Caco-2 (cell line): ENCODE results near the gene MAN2C1. TPM values are rescaled to one million over a fixed set of nuclear protein-coding genes. Genes with fewer than 3 reads are reported as not detected.

Source experiments
- BruUV-seq: library from RNA; stranded (reverse); fragments of 400-500 nt; replicated peaks from 2 replicates; lab custom pipeline; 2021; lab: Mats Ljungman, UMichigan
- CTCF ChIA-PET: fragments of 300-600 bp; sonication (Branson Sonifier 250); formaldehyde crosslinking; loops from one replicate; lab custom pipeline; 2022; ENCODE audit warnings: antibody characterized with exemption; lab: Charles Lee
- POLR2A ChIA-PET: fragments of 300-600 bp; sonication (Branson Sonifier 250); formaldehyde crosslinking; loops from one replicate; lab custom pipeline; 2022; ENCODE audit warnings: antibody characterized with exemption; lab: Charles Lee
- DNase-seq, 2 experiments: peaks; one replicate each; pipeline versions ENCODE4 v3.0.0 to v3.0.0-alpha.2; 2020 to 2022
- H3K27me3 ChIP-seq: replicated peaks from 2 replicates; pipeline ENCODE4 v1.6.0; 2011; ENCODE audit warnings: low read length; ENCODE audit not compliant: control insufficient read depth, insufficient read depth
- H3K36me3 ChIP-seq: 2 replicates; pipeline ENCODE4 v1.5.1; 2011; ENCODE audit warnings: low read length; ENCODE audit not compliant: control insufficient read depth, insufficient read depth
- H3K4me1 ChIP-seq: fragments of 250-450 bp; sonication (Bioruptor Pico); 2 replicates; pipeline ENCODE4 v1.5.1; 2020; ENCODE audit warnings: mild to moderate bottlenecking
- H3K4me3 ChIP-seq: 2 replicates; pipeline ENCODE4 v1.5.1; 2011; ENCODE audit warnings: low read depth, mild to moderate bottlenecking, control low read depth, low read length
- H3K9me3 ChIP-seq: fragments of 250-450 bp; sonication (Bioruptor Pico); 2 replicates; pipeline ENCODE4 v1.5.1; 2020; ENCODE audit warnings: mild to moderate bottlenecking, moderate library complexity
- H3K27ac Mint-ChIP-seq: one replicate; pipeline ENCODE4 v1.8.0; 2022; ENCODE audit warnings: mixed read lengths; ENCODE audit not compliant: unreplicated experiment
- H3K27me3 Mint-ChIP-seq: one replicate; pipeline ENCODE4 v1.8.0; 2022; ENCODE audit warnings: mixed read lengths; ENCODE audit not compliant: insufficient read depth, unreplicated experiment
- H3K36me3 Mint-ChIP-seq: one replicate; pipeline ENCODE4 v1.8.0; 2022; ENCODE audit warnings: mild to moderate bottlenecking, mixed read lengths; ENCODE audit not compliant: insufficient read depth, unreplicated experiment
- H3K4me1 Mint-ChIP-seq: one replicate; pipeline ENCODE4 v1.8.0; 2022; ENCODE audit warnings: low read depth, mixed read lengths; ENCODE audit not compliant: unreplicated experiment
- H3K4me3 Mint-ChIP-seq: one replicate; pipeline ENCODE4 v1.8.0; 2022; ENCODE audit warnings: mild to moderate bottlenecking, moderate library complexity, mixed read lengths; ENCODE audit not compliant: unreplicated experiment
- H3K9me3 Mint-ChIP-seq: one replicate; pipeline ENCODE4 v1.8.0; 2022; ENCODE audit warnings: mixed read lengths; ENCODE audit not compliant: unreplicated experiment
- intact Hi-C: fragments of 100-400 bp; cut with micrococcal nuclease; formaldehyde crosslinking; loops from one replicate; pipeline ENCODE4 v1.10.0; 2022; ENCODE audit not compliant: unreplicated experiment
- total RNA-seq: library from RNA; stranded (reverse); gene quantifications from 2 replicates; pipeline ENCODE4 v1.2.3, GENCODE V29; 2022
- TF ChIP-seq, protein P1 (sequence below), 2 experiments: fragments of 200-600 bp in 1 of 2; IDR thresholded peaks; 1 replicate in 1 of 2; 2 replicates in 1 of 2; pipeline versions ENCODE4 v1.5.1 to v1.8.0; 2011 to 2022; ENCODE audit warnings: antibody characterized with exemption in 1 of 2, control low read depth in 1 of 2, inconsistent platforms in 1 of 2, low read depth in 1 of 2, low read length in 1 of 2, mild to moderate bottlenecking in 1 of 2, moderate library complexity in 1 of 2; ENCODE audit not compliant: insufficient read depth in 1 of 2, severe bottlenecking in 1 of 2, unreplicated experiment in 1 of 2

The MAN2C1 gene
- total RNA-seq, 1 experiment from 2014 or later = 140 TPM

DNA sequence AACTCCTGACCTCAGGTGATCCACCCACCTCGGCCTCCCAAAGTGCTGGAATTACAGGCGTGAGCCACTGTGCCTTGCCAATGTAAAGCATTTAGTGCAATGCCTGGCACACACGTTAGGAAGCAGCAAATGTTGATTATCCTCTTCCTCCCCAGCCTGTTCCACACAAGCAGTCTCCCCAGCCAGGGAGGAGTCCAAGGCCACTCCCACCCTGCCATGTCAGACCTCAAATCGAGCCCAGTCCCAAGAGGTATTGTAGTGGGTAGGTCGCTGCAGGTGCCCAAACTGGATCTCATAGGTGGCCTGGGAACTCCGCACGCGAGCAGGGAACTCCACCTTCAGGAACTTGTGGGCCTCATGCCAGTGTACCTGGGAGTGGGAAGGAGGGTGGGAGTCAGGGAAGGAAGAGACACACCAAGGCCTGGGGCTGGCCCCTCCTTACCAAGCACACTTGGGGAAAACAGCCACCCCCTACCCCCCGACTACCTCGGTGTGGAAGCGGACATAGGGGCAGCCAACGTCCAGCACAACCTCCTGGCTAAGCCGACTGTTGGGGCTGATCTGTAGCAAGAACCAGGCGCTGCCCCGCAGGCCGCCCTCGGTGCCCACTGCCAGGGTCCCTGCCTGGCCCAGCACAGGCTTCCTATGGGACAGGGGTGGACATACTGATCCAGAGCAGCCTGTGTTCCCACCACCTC lies 10.3 kb downstream of the MAN2C1 start:
- CTCF ChIA-PET = interaction anchor here (0.6 kb wide), 1 partner anchor 329 kb away, joined by 6 read pairs; no protein-coding TSS in a partner anchor
- DNase-seq = no peak
- H3K36me3 ChIP-seq = no peaks in the 10 kb centered on the region
- H3K27me3 Mint-ChIP-seq = no peaks in the 10 kb centered on the region
- H3K27me3 ChIP-seq = no peaks in the 10 kb centered on the region
- intact Hi-C loops = no loop called here
- H3K4me1 Mint-ChIP-seq = no peaks in the 10 kb centered on the region
- peaks cover 2% of the 10 kb centered on the region for H3K36me3 Mint-ChIP-seq
- no peaks in the 10 kb centered on the region for H3K9me3 ChIP-seq
- H3K4me1 ChIP-seq = no peaks in the 10 kb centered on the region
- no peak overlapping the region for H3K27ac Mint-ChIP-seq
- BruUV-seq = no TSS peak
- POLR2A ChIA-PET = no interaction called here
- TF ChIP-seq, protein P1, sequence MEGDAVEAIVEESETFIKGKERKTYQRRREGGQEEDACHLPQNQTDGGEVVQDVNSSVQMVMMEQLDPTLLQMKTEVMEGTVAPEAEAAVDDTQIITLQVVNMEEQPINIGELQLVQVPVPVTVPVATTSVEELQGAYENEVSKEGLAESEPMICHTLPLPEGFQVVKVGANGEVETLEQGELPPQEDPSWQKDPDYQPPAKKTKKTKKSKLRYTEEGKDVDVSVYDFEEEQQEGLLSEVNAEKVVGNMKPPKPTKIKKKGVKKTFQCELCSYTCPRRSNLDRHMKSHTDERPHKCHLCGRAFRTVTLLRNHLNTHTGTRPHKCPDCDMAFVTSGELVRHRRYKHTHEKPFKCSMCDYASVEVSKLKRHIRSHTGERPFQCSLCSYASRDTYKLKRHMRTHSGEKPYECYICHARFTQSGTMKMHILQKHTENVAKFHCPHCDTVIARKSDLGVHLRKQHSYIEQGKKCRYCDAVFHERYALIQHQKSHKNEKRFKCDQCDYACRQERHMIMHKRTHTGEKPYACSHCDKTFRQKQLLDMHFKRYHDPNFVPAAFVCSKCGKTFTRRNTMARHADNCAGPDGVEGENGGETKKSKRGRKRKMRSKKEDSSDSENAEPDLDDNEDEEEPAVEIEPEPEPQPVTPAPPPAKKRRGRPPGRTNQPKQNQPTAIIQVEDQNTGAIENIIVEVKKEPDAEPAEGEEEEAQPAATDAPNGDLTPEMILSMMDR (IDR thresholded peaks at IDR 0.05; ENCODE audit: insufficient read depth in 1 of 2, low read depth in 1 of 2, low read length in 1 of 2, severe bottlenecking in 1 of 2, unreplicated experiment in 1 of 2) = no peak
- H3K9me3 Mint-ChIP-seq = no peaks in the 10 kb centered on the region
- H3K4me3 ChIP-seq = no peak overlapping the region
- no peak overlapping the region for H3K4me3 Mint-ChIP-seq

DNA sequence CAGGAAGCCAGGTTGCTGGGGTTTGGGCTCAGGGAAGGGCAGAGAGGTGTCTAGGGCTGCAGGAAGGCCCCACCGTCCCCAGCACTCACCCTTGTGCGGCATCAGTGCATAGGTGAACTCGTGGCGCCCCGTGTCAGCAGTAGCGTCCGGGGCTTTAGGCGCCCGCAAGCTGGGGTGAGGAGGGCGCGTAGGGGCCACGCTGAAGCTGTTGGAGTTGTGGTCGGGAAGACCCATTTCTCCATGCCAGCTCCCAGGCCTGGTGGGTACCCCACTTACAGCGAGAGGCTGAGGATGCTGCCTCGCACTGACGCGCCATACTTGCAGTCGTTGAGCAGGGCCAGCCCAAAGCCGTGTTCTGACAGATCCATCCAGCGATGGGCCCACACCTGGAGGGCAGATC lies 11.9 kb downstream of the MAN2C1 start:
- no peaks in the 10 kb centered on the region for H3K9me3 Mint-ChIP-seq

DNA sequence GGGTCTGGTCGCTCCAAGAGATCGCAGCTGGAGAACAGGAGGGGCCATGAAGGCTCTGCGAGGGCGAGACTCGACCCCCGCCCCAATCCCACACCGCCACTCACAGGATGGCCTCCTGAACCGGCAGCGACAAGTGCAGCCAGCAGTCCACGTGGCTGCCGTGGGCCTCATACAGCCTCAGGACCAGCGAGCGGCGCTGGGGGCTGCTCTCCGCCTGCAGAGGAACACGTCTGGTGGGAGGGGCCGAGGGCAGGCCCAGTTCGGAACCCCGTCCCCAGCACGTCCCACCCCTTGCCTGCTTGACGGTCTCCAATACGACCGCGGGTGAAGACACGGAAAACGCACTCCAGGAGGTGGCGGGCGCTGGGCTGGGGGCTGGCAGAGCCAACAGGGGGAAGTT lies 12.4 kb downstream of the MAN2C1 start:
- BruUV-seq = no TSS peak
- no peaks in the 10 kb centered on the region for H3K36me3 ChIP-seq

More for the DNA sequence above, 11.9 kb downstream of the MAN2C1 start:
- no peak overlapping the region for H3K4me3 Mint-ChIP-seq
- no peaks in the 10 kb centered on the region for H3K4me1 ChIP-seq
- no peak overlapping the region for H3K4me3 ChIP-seq
- no peak overlapping the region for H3K27ac Mint-ChIP-seq
- POLR2A ChIA-PET = no interaction called here
- TF ChIP-seq, protein P1 (IDR thresholded peaks at IDR 0.05; ENCODE audit: insufficient read depth in 1 of 2, low read depth in 1 of 2, low read length in 1 of 2, severe bottlenecking in 1 of 2, unreplicated experiment in 1 of 2) = no peak
- CTCF ChIA-PET = no interaction called here
- H3K36me3 Mint-ChIP-seq = no peaks in the 10 kb centered on the region
- H3K4me1 Mint-ChIP-seq = no peaks in the 10 kb centered on the region
- no peaks in the 10 kb centered on the region for H3K27me3 ChIP-seq
- intact Hi-C loops = no loop called here
- DNase-seq = no peak
- no peaks in the 10 kb centered on the region for H3K9me3 ChIP-seq
- H3K36me3 ChIP-seq = no peaks in the 10 kb centered on the region
- no peaks in the 10 kb centered on the region for H3K27me3 Mint-ChIP-seq
- no TSS peak for BruUV-seq

More for the DNA sequence above, 12.4 kb downstream of the MAN2C1 start:
- H3K4me3 ChIP-seq = no peak overlapping the region
- no peaks in the 10 kb centered on the region for H3K27me3 Mint-ChIP-seq
- H3K27me3 ChIP-seq = no peaks in the 10 kb centered on the region
- ChIA-PET POLR2A (no interaction called here), CTCF (no interaction called here)
- H3K36me3 Mint-ChIP-seq = no peaks in the 10 kb centered on the region
- DNase-seq = no peak
- no peaks in the 10 kb centered on the region for H3K4me1 Mint-ChIP-seq
- H3K4me3 Mint-ChIP-seq = no peak overlapping the region
- no peaks in the 10 kb centered on the region for H3K4me1 ChIP-seq
- TF ChIP-seq, protein P1 (IDR thresholded peaks at IDR 0.05; ENCODE audit: insufficient read depth in 1 of 2, low read depth in 1 of 2, low read length in 1 of 2, severe bottlenecking in 1 of 2, unreplicated experiment in 1 of 2) = no peak
- no peak overlapping the region for H3K27ac Mint-ChIP-seq
- intact Hi-C loops = no loop called here
- H3K9me3 ChIP-seq = no peaks in the 10 kb centered on the region
- no peaks in the 10 kb centered on the region for H3K9me3 Mint-ChIP-seq
